K562 (cell line): ENCODE measurements around the gene MYO15A. TPM values are rescaled to one million over a fixed set of nuclear protein-coding genes. Genes with fewer than 3 reads are reported as not detected.

Experiments used
- CEBPB ChIP-seq: fragments of 450-650 bp; IDR thresholded peaks from 2 replicates; pipeline ENCODE4 v1.6.1; 2016; ENCODE audit warnings: missing genetic modification characterization, missing compliant biosample characterization
- EP300 ChIP-seq: IDR thresholded peaks from 2 replicates; pipeline ENCODE4 v1.6.1; 2012; ENCODE audit warnings: low read length, improper control_type of control experiment
- RFX7 ChIP-seq: fragments of 250-450 bp; sonication (Bioruptor Pico); IDR thresholded peaks from 2 replicates; pipeline ENCODE4 v1.5.1; 2021; ENCODE audit warnings: mild to moderate bottlenecking
- RUNX1 ChIP-seq: sonication (generic); IDR thresholded peaks from 2 replicates; pipeline ENCODE4 v1.6.1; 2016; ENCODE audit warnings: antibody characterized with exemption, low read depth
- TFAP4 ChIP-seq: sonication (generic); formaldehyde crosslinking; IDR thresholded peaks from 2 replicates; pipeline ENCODE4 v1.8.0; 2022; ENCODE audit warnings: missing genetic modification reagents, mild to moderate bottlenecking, moderate library complexity, borderline replicate concordance
- ZNF134 ChIP-seq: fragments of 250-450 bp; sonication (Bioruptor Pico); conservative IDR thresholded peaks from 2 replicates; pipeline ENCODE4 v1.4.0; 2020
- ZNF232 ChIP-seq: sonication (generic); formaldehyde crosslinking; IDR thresholded peaks from 2 replicates; pipeline ENCODE4 v1.8.0; 2022; ENCODE audit warnings: mild to moderate bottlenecking, missing genetic modification reagents
- ZNF57 ChIP-seq: fragments of 450-650 bp; formaldehyde crosslinking; IDR thresholded peaks from 2 replicates; pipeline ENCODE4 v1.4.0; 2020; ENCODE audit warnings: mild to moderate bottlenecking, moderate library complexity
- ZNF592 ChIP-seq: fragments of 450-650 bp; IDR thresholded peaks from 2 replicates; pipeline ENCODE4 v1.6.1; 2017; ENCODE audit warnings: antibody characterized with exemption, mild to moderate bottlenecking
- polyA plus RNA-seq, 8 experiments: library from polyadenylated mRNA; depleted of rRNA in 4 of 8; stranded (reverse) in 5 of 8; unstranded in 3 of 8; fragments of >200 nt; fragmentation: Nextera tagmentation in 2 of 8; fragmentation: Illumina TruSeq in 1 of 8; extraction: Ambion mirVana in 2 of 8; extraction: Trizol in 1 of 8; gene quantifications; 2 replicates each; pipeline versions ENCODE4 v1.2.1 to v1.2.3, GENCODE V29; 2011 to 2014; ENCODE audit warnings: inconsistent platforms in 1 of 8, missing spikeins in 1 of 8
- total RNA-seq, 7 experiments: library from RNA; depleted of rRNA in 6 of 7; stranded (reverse); fragments of >200 nt in 6 of 7; fragmentation: Illumina TruSeq in 2 of 7; extraction: Trizol in 2 of 7; gene quantifications; 2 replicates each; pipeline versions ENCODE4 v1.2.1 to v1.2.3, GENCODE V29; 2011 to 2021; ENCODE audit warnings: low replicate concordance in 1 of 7

The MYO15A gene
- total and polyA plus RNA-seq, 9 of the 15 experiments (the other 6 are each of a cell fraction or from before 2014, with no cell fraction given), result 0.05 to 0.88 (median 0.14) TPM; not detected in 1

- TF ChIP-seq RUNX1 (no peak), ZNF232 (CRISPR knock-in tag) (no peak), EP300 (no peak), TFAP4 (CRISPR knock-in tag) (no peak), RFX7 (CRISPR knock-in tag) (no peak), ZNF592 (no peak), ZNF57 (CRISPR knock-in tag) (no peak), ZNF134 (no peak), CEBPB (tag) (no peak)
Observed at GRCh38 chr17:18198530-18198929, 90.0 kb downstream of the MYO15A start (continued).
